ENCODE data around the gene ORC4.

Gene ORC4

DNA sequence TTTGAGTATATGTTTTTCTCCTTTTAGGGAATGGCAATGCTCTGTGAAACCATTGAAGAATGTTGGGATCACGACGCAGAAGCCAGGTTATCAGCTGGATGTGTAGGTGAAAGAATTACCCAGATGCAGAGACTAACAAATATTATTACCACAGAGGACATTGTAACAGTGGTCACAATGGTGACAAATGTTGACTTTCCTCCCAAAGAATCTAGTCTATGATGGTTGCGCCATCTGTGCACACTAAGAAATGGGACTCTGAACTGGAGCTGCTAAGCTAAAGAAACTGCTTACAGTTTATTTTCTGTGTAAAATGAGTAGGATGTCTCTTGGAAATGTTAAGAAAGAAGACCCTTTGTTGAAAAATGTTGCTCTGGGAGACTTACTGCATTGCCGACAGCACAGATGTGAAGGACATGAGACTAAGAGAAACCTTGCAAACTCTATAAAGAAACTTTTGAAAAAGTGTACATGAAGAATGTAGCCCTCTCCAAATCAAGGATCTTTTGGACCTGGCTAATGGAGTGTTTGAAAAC is 93.4 kb downstream of the ORC4 start:
- no peak for DNase-seq

DNA sequence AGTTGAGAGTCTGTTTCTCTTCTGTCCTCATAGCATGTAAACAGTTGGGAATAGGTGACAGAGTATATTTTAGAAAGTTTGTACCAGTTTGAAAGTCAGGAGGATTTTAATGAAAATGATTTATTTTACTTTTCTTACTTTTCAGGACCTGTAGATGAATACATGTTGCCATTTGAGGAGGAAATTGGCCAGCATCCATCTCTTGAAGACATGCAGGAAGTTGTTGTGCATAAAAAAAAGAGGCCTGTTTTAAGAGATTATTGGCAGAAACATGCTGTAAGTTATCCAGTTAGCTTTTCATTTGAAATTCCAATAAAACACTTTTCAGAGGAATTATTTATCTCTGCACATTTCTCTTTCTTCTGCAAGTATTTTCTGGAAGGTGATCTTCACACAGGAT is 94.7 kb downstream of the ORC4 start:
- no peak for DNase-seq

DNA sequence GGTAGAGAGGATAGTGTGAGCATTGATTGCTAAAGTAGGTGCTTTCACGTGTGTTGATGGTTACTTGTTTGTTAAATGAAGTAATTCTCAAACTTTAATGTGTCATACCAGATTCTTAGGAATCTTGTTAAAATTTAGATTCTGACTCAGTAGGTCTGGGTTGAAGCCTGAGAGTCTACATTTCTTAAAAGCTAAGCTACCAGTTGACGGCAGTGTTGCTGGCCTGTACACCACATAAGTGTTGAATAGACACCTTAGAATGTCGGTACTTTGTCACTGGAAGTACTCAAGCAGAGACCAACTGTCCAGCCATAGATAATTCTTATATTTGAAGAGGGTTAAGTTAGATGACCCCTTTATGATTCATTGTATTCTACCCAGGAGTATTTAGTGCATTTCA is 95.9 kb downstream of the ORC4 start:
- no peak for DNase-seq

DNA sequence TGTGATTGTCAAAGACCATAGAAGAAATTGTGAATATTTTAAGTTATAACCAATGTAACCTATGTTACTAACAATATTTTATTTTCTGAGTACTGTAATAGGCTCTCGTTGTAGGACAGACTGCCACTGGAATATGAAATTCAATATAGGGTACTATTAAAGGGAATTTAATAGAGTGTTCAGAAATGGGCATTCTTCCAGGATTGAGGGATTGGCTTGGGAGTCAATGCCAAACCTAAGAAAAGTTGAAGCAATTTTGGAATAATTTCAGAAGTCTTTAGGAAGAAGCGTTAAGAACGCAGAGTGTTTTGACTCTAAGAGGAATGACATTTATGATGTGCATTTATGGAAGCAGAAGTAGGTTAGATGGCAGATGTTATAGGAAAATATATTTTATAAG is 96.7 kb downstream of the ORC4 start:
- no peak for DNase-seq

DNA sequence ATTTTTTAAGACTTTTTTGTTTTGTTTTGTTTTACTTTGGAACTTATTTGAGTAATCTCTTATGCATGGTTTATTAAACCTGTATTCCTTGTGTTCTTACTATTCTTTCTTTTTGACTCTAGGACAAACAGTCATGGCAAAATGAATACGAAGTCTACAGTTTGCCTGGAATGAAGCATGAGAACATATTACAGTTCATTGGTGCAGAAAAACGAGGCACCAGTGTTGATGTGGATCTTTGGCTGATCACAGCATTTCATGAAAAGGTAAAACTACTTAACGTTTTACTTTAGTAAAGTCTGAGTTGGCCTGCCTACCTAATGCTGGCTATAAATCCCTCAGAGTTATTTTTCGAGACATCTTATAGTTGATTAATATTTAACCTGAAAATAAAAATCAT is 103.4 kb downstream of the ORC4 start:
- DNase-seq: no peak

DNA sequence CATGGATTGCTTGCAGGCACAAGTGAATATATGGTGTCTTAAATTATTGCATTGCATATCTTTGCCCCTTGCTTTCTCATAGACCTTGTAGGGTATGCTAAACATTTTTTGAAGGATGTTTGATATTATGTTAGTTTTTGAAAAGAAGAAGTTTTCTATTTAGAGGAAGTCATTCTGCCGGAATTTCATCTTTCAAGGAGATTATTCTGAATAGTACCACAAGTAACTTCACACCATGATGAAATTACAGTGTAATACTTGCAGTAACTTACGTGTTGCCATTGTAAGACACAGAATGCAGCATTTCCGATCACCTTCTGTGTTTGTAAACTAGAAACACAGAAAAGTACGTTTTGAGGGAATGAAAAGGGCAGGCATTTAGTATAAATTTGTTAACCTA is 103.8 kb downstream of the ORC4 start:
- no peak for DNase-seq

DNA sequence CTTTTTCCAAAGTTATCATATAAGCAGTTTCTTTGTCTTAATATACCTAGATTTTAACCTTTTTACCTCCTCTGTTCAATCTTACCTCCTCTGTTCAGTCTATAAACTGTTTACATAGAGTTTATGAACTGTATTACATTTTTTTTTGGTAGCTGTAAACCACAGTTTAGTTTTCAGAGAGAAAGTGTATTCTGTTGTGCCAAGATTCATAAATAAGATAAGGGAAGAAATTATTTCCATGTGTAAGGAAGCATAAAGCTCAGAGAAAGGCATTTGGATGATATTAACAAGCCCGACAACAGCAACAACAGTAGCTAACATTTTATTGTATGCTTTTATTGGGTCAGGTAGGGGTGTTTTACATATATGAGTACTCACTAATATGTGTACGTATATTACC is 104.5 kb downstream of the ORC4 start:
- no peak for DNase-seq

DNA sequence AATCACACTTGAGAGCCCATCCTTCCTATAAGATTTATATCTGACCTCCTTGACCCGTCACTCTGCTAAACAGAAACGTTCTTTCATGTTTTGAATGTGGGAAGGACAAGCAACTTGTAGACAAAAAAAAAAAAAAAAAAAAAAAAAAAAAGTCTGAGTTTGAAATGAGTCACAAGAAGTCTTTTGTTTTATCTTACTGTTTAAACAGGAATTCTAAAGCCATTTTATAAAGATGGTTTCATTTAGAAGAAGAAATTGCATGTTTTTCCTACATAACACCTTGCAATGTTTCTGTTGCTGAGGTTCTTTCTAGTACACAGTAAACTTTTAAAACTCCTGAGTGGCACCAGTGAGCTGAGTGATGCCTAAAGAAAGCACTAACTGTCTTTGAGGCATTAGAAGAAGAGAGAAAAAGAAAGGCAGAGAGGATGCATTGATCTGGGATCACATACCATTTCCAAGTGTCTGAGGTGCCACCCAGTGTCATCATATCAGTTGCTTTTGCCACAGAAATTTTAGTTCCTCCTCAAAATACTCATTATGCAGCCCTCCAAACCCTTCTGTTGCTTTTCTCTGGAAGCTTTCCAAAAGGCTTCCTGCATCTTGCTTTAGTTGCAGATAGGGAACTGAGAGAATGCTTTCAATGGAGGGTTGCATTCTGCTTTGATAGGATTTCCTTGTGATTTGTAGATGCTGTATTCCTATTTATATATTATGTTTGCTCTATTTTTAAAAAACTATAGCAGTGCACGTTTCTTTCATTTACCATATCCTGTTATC is 106.6 kb downstream of the ORC4 start:
- DNase-seq: no peak

DNA sequence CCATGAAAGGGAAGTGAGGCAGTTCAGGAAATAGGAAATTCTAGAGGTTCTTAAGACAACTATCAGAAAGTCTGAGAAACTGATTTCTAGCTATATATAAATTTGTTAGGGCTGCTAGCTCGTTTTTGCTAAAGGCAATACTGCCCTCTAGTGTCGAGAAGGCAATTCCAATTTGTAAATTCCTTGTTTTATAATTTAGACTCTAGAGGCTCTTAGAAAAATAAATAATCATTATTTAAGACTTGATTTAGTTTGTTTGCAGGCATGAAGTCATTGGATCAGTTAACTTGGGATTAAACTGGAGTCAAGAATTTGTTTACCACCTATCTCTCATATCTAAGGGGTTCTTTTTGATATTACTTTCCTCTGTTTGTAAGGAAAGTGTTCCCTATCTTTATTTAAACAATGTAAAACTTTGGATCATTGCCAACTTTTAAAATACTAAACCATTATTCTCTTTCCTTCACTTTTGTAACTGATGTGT is 109.5 kb downstream of the ORC4 start:
- DNase-seq: peak; percentile 19 to 55

DNA sequence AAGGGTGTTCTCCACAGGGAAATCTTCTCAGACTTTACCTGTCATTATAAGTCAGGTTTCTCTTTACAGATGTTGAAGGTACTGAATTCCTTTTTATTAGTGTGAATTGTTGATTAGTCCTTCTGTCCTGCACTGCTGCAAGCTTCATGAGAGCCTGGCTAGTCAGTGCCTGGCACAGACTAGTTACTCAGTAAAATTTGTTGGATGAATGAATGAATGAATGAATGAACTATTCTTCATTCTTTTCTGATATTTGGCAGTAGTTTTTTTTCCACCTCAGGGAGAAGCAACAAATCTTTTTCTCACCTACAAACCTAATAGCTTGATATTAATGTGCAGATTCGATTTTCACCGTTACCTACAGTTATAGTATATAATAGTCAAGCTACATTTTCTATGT is 111.4 kb downstream of the ORC4 start:
- no peak for DNase-seq

DNA sequence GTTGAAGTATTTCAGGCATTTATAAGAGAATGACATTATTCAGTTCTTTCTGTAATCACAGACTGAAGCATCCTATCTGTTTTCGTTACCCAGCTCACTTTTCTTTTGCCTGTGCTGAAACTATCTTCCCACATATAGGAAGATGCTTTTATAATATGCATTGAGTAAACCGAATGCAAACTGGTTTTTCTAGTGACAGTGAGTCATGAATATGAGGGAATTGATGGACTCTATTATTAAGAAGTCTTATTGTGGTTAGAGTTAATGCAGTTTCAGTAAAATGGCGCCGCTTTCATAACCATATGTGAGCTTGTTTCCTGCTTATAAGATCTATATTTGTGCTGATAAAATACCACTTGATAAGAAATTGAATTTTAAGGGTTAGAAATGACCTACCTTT is 116.5 kb downstream of the ORC4 start:
- no peak for DNase-seq

DNA sequence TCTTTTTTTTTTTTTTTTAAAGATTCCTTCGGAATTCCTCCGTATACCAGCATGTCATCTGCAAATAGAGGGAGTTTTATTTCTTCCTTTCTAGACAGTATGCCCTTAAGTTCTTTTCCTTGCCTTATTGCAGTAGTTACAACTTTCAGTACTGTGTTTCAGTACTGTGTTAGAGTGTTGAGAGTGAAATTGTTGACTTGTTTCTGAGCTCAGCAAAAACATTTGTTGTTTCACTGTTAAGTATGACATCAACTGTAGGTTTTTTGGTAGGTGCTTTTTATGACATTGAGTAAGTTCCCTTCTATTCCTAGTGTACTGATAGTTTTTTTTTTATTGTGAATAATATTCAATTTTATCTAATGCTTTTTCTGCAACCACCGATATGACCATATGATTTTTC is 131.9 kb downstream of the ORC4 start:
- DNase-seq: no peak

DNA sequence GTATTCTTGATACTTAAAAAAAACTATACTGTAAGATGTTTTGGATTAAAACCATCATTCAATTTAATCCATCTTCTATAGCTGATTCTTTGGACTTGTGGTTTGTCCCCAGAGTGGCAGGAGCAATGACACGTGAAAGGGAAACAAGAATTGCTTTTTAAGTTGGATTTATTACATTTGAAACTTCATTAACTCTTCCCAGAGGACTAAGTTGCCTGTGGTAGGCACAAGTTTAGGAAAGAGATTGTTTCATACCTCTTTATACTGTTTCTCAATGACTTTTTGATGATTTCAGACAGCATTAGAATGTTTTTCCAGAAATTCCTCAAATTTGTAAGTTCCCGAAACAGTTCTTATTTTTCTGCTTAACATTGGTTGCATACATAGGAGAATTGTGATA is 134.4 kb downstream of the ORC4 start:
- no peak for DNase-seq

DNA sequence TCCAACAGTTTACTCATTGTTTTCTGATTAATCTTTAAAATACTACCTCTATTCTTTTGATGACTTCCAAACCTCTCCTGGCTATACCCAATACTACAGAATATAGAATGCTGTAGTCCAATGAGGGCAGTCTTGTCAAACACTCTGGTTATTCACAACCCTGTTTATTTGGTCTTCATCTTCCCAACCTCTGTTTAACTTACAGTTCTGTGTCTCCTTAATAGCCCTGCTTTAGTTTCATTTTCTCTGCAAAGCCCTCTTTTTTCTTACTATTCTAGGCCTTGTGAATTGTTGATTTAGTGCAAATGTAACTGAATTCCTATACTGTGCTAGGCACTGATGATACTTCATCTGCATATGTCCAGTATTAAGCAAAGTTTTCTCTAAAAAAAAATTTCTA is 135.7 kb downstream of the ORC4 start:
- no peak for DNase-seq

DNA sequence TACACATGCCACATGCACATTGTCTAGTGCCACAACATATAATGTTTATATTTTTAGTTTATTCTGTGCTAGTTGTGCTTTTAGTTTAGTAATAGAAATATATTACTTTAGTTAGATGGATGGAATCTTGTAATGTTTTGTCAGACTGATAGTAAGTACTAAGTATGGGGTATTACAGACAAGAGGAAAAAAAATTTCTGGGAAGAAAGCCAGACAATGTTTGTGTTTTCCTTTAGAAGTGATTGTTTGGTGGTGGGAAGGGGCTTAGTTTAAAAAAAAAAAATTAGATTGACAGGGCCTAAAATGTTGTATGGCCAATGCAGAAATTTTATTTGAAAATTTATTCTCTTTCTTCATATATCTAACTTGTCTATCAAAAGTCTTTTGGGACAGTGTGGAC is 137.9 kb downstream of the ORC4 start:
- no peak for DNase-seq
